Right atrium auricular region (tissue), 2 donors: Measurements from ENCODE around the gene PSMF1. TPM values are rescaled to one million over a fixed set of nuclear protein-coding genes. Genes with fewer than 3 reads are reported as not detected.

Source experiments
- DNase-seq: peaks from one replicate; pipeline ENCODE4 v3.0.0-alpha.2; 2019; ENCODE audit warnings: low spot score
- H3K27ac ChIP-seq, 2 donors: fragments of 200-600 bp; sonication (generic); 1 replicate in 1 of 2; 2 replicates in 1 of 2; pipeline ENCODE4 v1.5.1; 2016 to 2019
- H3K27me3 ChIP-seq, 2 donors: fragments of 200-600 bp; sonication (generic); one replicate each; pipeline versions ENCODE4 v1.5.1 to v1.6.0; 2017 to 2019
- H3K36me3 ChIP-seq: fragments of 200-600 bp; sonication (generic); one replicate; pipeline ENCODE4 v1.5.1; 2016
- H3K4me1 ChIP-seq, 2 donors: fragments of 200-600 bp; sonication (generic); one replicate each; pipeline versions ENCODE4 v1.5.1 to v1.6.0; 2017 to 2019
- H3K4me3 ChIP-seq, 2 donors: fragments of 200-600 bp; sonication (generic); 1 replicate in 1 of 2; 2 replicates in 1 of 2; pipeline ENCODE4 v1.5.1; 2017 to 2019; ENCODE audit warnings: mild to moderate bottlenecking in 1 of 2, moderate library complexity in 1 of 2
- H3K9me3 ChIP-seq, 2 donors: fragments of 200-600 bp; sonication (generic); one replicate each; pipeline ENCODE4 v1.5.1; 2019
- CTCF ChIP-seq, 2 donors: fragments of 200-600 bp; sonication (generic); IDR thresholded peaks; one replicate each; pipeline ENCODE4 v1.5.1; 2019; ENCODE audit warnings: antibody characterized with exemption in 2 of 2
- total RNA-seq, 2 donors: library from RNA; depleted of rRNA; stranded (reverse); fragments of >200 nt; gene quantifications; one replicate each; pipeline ENCODE4 v1.1.0, GENCODE V29; 2016

The PSMF1 gene
- total RNA-seq, 2 donors from 2014 or later: 88.6 to 116 TPM

- H3K4me3 ChIP-seq: no peak overlapping the region
- no peak for DNase-seq
- TF ChIP-seq CTCF (IDR thresholded peaks at IDR 0.05): no peak
- H3K27ac ChIP-seq: no peak overlapping the region
- no peaks in the 10 kb centered on the region for H3K4me1 ChIP-seq
- H3K36me3 ChIP-seq: no peaks in the 10 kb centered on the region
- H3K9me3 ChIP-seq: no peaks in the 10 kb centered on the region
- H3K27me3 ChIP-seq: no peaks in the 10 kb centered on the region
These were observed 88.2 kb downstream of the PSMF1 start for GRCh38 chr20:1206366-1207148.

- no peaks in the 10 kb centered on the region for H3K36me3 ChIP-seq
- H3K4me3 ChIP-seq: no peak overlapping the region
- H3K9me3 ChIP-seq: no peaks in the 10 kb centered on the region
- DNase-seq: no peak
- no peaks in the 10 kb centered on the region for H3K27me3 ChIP-seq
- TF ChIP-seq CTCF (IDR thresholded peaks at IDR 0.05): no peak
- no peaks in the 10 kb centered on the region for H3K4me1 ChIP-seq
- no peak overlapping the region for H3K27ac ChIP-seq
These were observed 89.0 kb downstream of the PSMF1 start for GRCh38 chr20:1207293-1207878.

GRCh38 chr20:1209447-1210387, 91.3 kb downstream of the PSMF1 start:
- Histone ChIP-seq H3K27me3 (no peaks in the 10 kb centered on the region), H3K4me3 (no peak overlapping the region), H3K27ac (no peak overlapping the region), H3K9me3 (no peaks in the 10 kb centered on the region), H3K4me1 (no peaks in the 10 kb centered on the region), H3K36me3 (no peaks in the 10 kb centered on the region)
- TF ChIP-seq CTCF (IDR thresholded peaks at IDR 0.05): peak in 1 of 2 donors; percentile 13
- DNase-seq: no peak

GRCh38 chr20:1210501-1210900, 92.1 kb downstream of the PSMF1 start:
- TF ChIP-seq CTCF (IDR thresholded peaks at IDR 0.05): no peak
- Histone ChIP-seq H3K36me3 (no peaks in the 10 kb centered on the region), H3K4me3 (no peak overlapping the region), H3K4me1 (no peaks in the 10 kb centered on the region), H3K27me3 (no peaks in the 10 kb centered on the region), H3K27ac (no peak overlapping the region), H3K9me3 (no peaks in the 10 kb centered on the region)
- no peak for DNase-seq

GRCh38 chr20:1212023-1212422, 93.6 kb downstream of the PSMF1 start:
- no peak for DNase-seq
- TF ChIP-seq CTCF (IDR thresholded peaks at IDR 0.05): no peak
- no peaks in the 10 kb centered on the region for H3K27me3 ChIP-seq
- H3K9me3 ChIP-seq: no peaks in the 10 kb centered on the region
- no peak overlapping the region for H3K27ac ChIP-seq
- H3K36me3 ChIP-seq: no peaks in the 10 kb centered on the region
- no peak overlapping the region for H3K4me3 ChIP-seq
- no peaks in the 10 kb centered on the region for H3K4me1 ChIP-seq
